ENCODE data around the gene ZFYVE19.

The ZFYVE19 gene

GRCh38 chr15:40841741-40842140 is 34.9 kb downstream of the ZFYVE19 start:
- Histone ChIP-seq H3K4me1 (ENCODE audit: insufficient read depth, low read length) (peaks cover 20% of the 10 kb centered on the region; the same call in 1 of the 2 replicates), H3K9me3 (ENCODE audit: insufficient read depth, low read depth, low read length) (no peaks in the 10 kb centered on the region), H3K9ac (ENCODE audit: low read depth, low read length) (no peak overlapping the region), H3K27me3 (ENCODE audit: insufficient read depth, low read length) (peaks cover 24% of the 10 kb centered on the region), H3K36me3 (ENCODE audit: insufficient read depth, low read length) (0 out of 2 replicates have a peak, but pooled peaks cover 3% of the 10 kb centered on the region), H3K4me3 (ENCODE audit: low read length) (no peak overlapping the region), H3K27ac (ENCODE audit: low read depth, low read length) (no peak overlapping the region)
- WGBS: 93% methylated on average over 2 of the region's 2 CpGs

- H3K9ac ChIP-seq (ENCODE audit: low read depth, low read length): peak overlapping the region; percentile 81
- no peaks in the 10 kb centered on the region for H3K9me3 ChIP-seq (ENCODE audit: insufficient read depth, low read depth, low read length)
- peaks cover 6% of the 10 kb centered on the region; the same call in 1 of the 2 replicates for H3K36me3 ChIP-seq (ENCODE audit: insufficient read depth, low read length)
- no peak overlapping the region; the same call in 1 of the 2 replicates for H3K27ac ChIP-seq (ENCODE audit: low read depth, low read length)
- peak overlapping the region; percentile 73 for H3K4me3 ChIP-seq (ENCODE audit: low read length)
- peaks cover 36% of the 10 kb centered on the region for H3K4me1 ChIP-seq (ENCODE audit: insufficient read depth, low read length)
- 7% methylated on average over 34 of the region's 34 CpGs for WGBS
- H3K27me3 ChIP-seq (ENCODE audit: insufficient read depth, low read length): peaks cover 24% of the 10 kb centered on the region
Observed at GRCh38 chr15:40843261-40843884, 36.5 kb downstream of the ZFYVE19 start.

- Histone ChIP-seq H3K4me1 (ENCODE audit: insufficient read depth, low read length) (peaks cover 37% of the 10 kb centered on the region), H3K36me3 (ENCODE audit: insufficient read depth, low read length) (peaks cover 10% of the 10 kb centered on the region), H3K27ac (ENCODE audit: low read depth, low read length) (peak within 1 kb of the TSS; percentile 63; the same call in 1 of the 2 replicates), H3K4me3 (ENCODE audit: low read length) (peak within 1 kb of the TSS; percentile 73), H3K9me3 (ENCODE audit: insufficient read depth, low read depth, low read length) (no peaks in the 10 kb centered on the region), H3K27me3 (ENCODE audit: insufficient read depth, low read length) (peaks cover 24% of the 10 kb centered on the region), H3K9ac (ENCODE audit: low read depth, low read length) (peak within 1 kb of the TSS; percentile 81)
- WGBS: under 1% methylated on average over 89 of the region's 89 CpGs
Observed at GRCh38 chr15:40843885-40844695, 37.2 kb downstream of the ZFYVE19 start, which contains the start of gene SPINT1. Gene SPINT1, plus strand, starts transcription at chr15:40844048. Its CDS starts 507 bp downstream, at chr15:40844555.

- Histone ChIP-seq H3K4me3 (ENCODE audit: low read length) (peak overlapping the region; percentile 73), H3K36me3 (ENCODE audit: insufficient read depth, low read length) (peaks cover 16% of the 10 kb centered on the region), H3K27me3 (ENCODE audit: insufficient read depth, low read length) (peaks cover 24% of the 10 kb centered on the region), H3K27ac (ENCODE audit: low read depth, low read length) (0 out of 2 replicates have a peak overlapping the region, but pooled peaks have one; percentile 13), H3K9me3 (ENCODE audit: insufficient read depth, low read depth, low read length) (no peaks in the 10 kb centered on the region), H3K4me1 (ENCODE audit: insufficient read depth, low read length) (peaks cover 37% of the 10 kb centered on the region), H3K9ac (ENCODE audit: low read depth, low read length) (peak overlapping the region; percentile 81)
- 4% methylated on average over 28 of the region's 28 CpGs for WGBS
Observed at GRCh38 chr15:40844696-40845030, 37.8 kb downstream of the ZFYVE19 start.

GRCh38 chr15:40845036-40845435 is 38.1 kb downstream of the ZFYVE19 start:
- H3K27me3 ChIP-seq (ENCODE audit: insufficient read depth, low read length): peaks cover 24% of the 10 kb centered on the region
- peak overlapping the region; percentile 81 for H3K9ac ChIP-seq (ENCODE audit: low read depth, low read length)

GRCh38 chr15:40845511-40846284 is 38.8 kb downstream of the ZFYVE19 start:
- Histone ChIP-seq H3K27me3 (ENCODE audit: insufficient read depth, low read length) (peaks cover 24% of the 10 kb centered on the region), H3K27ac (ENCODE audit: low read depth, low read length) (no peak overlapping the region; the same call in 1 of the 2 replicates)

More at GRCh38 chr15:40845036-40845435, 38.1 kb downstream of the ZFYVE19 start:
- Histone ChIP-seq H3K27ac (ENCODE audit: low read depth, low read length) (no peak overlapping the region), H3K4me1 (ENCODE audit: insufficient read depth, low read length) (peaks cover 37% of the 10 kb centered on the region), H3K36me3 (ENCODE audit: insufficient read depth, low read length) (peaks cover 19% of the 10 kb centered on the region), H3K9me3 (ENCODE audit: insufficient read depth, low read depth, low read length) (no peaks in the 10 kb centered on the region), H3K4me3 (ENCODE audit: low read length) (peak overlapping the region; percentile 73)
- WGBS: 64% methylated on average over 10 of the region's 12 CpGs

GRCh38 chr15:40846841-40847222 is 39.9 kb downstream of the ZFYVE19 start:
- Histone ChIP-seq H3K4me1 (ENCODE audit: insufficient read depth, low read length) (peaks cover 37% of the 10 kb centered on the region), H3K9me3 (ENCODE audit: insufficient read depth, low read depth, low read length) (no peaks in the 10 kb centered on the region), H3K27me3 (ENCODE audit: insufficient read depth, low read length) (peaks cover 24% of the 10 kb centered on the region), H3K4me3 (ENCODE audit: low read length) (peak overlapping the region; percentile 73; the same call in 1 of the 2 replicates), H3K27ac (ENCODE audit: low read depth, low read length) (no peak overlapping the region; the same call in 1 of the 2 replicates), H3K9ac (ENCODE audit: low read depth, low read length) (no peak overlapping the region), H3K36me3 (ENCODE audit: insufficient read depth, low read length) (peaks cover 31% of the 10 kb centered on the region)

More at GRCh38 chr15:40845511-40846284, 38.8 kb downstream of the ZFYVE19 start:
- Histone ChIP-seq H3K4me1 (ENCODE audit: insufficient read depth, low read length) (peaks cover 37% of the 10 kb centered on the region), H3K4me3 (ENCODE audit: low read length) (peak overlapping the region; percentile 73), H3K9me3 (ENCODE audit: insufficient read depth, low read depth, low read length) (no peaks in the 10 kb centered on the region), H3K36me3 (ENCODE audit: insufficient read depth, low read length) (peaks cover 24% of the 10 kb centered on the region), H3K9ac (ENCODE audit: low read depth, low read length) (peak overlapping the region; percentile 32)
- 77% methylated on average over 8 of the region's 8 CpGs for WGBS

- Histone ChIP-seq H3K4me1 (ENCODE audit: insufficient read depth, low read length) (peaks cover 37% of the 10 kb centered on the region), H3K4me3 (ENCODE audit: low read length) (no peak overlapping the region), H3K9me3 (ENCODE audit: insufficient read depth, low read depth, low read length) (no peaks in the 10 kb centered on the region), H3K36me3 (ENCODE audit: insufficient read depth, low read length) (peaks cover 36% of the 10 kb centered on the region), H3K27me3 (ENCODE audit: insufficient read depth, low read length) (peaks cover 24% of the 10 kb centered on the region), H3K27ac (ENCODE audit: low read depth, low read length) (no peak overlapping the region), H3K9ac (ENCODE audit: low read depth, low read length) (no peak overlapping the region)
- 68% methylated on average over 6 of the region's 7 CpGs for WGBS
Observed at GRCh38 chr15:40847223-40847961, 40.5 kb downstream of the ZFYVE19 start.

GRCh38 chr15:40850576-40851112 is 43.8 kb downstream of the ZFYVE19 start:
- Histone ChIP-seq H3K36me3 (ENCODE audit: insufficient read depth, low read length) (peaks cover 68% of the 10 kb centered on the region), H3K27me3 (ENCODE audit: insufficient read depth, low read length) (no peaks in the 10 kb centered on the region), H3K9me3 (ENCODE audit: insufficient read depth, low read depth, low read length) (no peaks in the 10 kb centered on the region), H3K9ac (ENCODE audit: low read depth, low read length) (no peak overlapping the region), H3K4me1 (ENCODE audit: insufficient read depth, low read length) (peaks cover 27% of the 10 kb centered on the region), H3K4me3 (ENCODE audit: low read length) (no peak overlapping the region), H3K27ac (ENCODE audit: low read depth, low read length) (no peak overlapping the region)
- WGBS: 93% methylated on average over 8 of the region's 8 CpGs

- 94% methylated on average over 5 of the region's 5 CpGs for WGBS
- peaks cover 82% of the 10 kb centered on the region for H3K36me3 ChIP-seq (ENCODE audit: insufficient read depth, low read length)
Observed at GRCh38 chr15:40852529-40852928, 45.6 kb downstream of the ZFYVE19 start.

More at GRCh38 chr15:40852529-40852928, 45.6 kb downstream of the ZFYVE19 start:
- Histone ChIP-seq H3K27me3 (ENCODE audit: insufficient read depth, low read length) (no peaks in the 10 kb centered on the region), H3K27ac (ENCODE audit: low read depth, low read length) (no peak overlapping the region), H3K9ac (ENCODE audit: low read depth, low read length) (no peak overlapping the region), H3K9me3 (ENCODE audit: insufficient read depth, low read depth, low read length) (no peaks in the 10 kb centered on the region), H3K4me3 (ENCODE audit: low read length) (no peak overlapping the region), H3K4me1 (ENCODE audit: insufficient read depth, low read length) (peaks cover 9% of the 10 kb centered on the region; the same call in 1 of the 2 replicates)
